Measurements from ENCODE around the gene FGG.
"Not testable (repeated sequence)": the region's sequence is repeated elsewhere in the genome, so short reads cannot be mapped to it uniquely, and the experiment has no call there.

FGG gene

DNA sequence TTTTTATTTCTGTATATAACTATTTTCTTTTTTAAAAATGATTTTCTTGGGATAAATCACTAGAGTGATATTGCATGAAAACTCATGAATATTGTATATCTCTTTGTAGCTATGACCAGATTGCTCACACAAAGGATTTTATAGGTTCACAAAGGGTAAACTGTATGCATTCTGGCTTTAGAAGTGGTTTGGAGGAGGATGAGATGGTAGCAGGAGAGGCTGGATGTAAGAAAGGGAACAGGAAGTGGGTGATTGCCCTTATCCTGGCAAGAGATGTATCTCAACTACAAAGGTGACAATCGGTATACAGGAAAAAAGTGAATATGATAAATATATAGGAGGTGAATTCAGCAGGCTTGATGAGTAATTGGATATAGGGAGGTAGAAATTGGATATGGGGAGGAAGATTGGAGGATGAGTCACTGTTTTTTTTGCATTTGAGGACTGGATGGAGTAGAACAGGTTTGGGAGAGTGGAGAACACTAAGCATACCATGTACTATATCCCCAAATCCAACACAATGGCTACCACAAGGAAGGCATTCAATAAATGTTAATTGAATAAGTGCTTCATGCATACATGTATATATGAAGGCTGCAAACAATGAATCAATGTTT is 9.9 kb downstream of the FGG start:
- H3K9me3 ChIP-seq, result no peaks in the 10 kb centered on the region
- DNase-seq, result no peak
- H3K27me3 ChIP-seq, result peaks cover 18% of the 10 kb centered on the region
- no peak overlapping the region for H3K4me3 ChIP-seq (ENCODE audit: low read depth, low read length)
- TF ChIP-seq, protein P1, sequence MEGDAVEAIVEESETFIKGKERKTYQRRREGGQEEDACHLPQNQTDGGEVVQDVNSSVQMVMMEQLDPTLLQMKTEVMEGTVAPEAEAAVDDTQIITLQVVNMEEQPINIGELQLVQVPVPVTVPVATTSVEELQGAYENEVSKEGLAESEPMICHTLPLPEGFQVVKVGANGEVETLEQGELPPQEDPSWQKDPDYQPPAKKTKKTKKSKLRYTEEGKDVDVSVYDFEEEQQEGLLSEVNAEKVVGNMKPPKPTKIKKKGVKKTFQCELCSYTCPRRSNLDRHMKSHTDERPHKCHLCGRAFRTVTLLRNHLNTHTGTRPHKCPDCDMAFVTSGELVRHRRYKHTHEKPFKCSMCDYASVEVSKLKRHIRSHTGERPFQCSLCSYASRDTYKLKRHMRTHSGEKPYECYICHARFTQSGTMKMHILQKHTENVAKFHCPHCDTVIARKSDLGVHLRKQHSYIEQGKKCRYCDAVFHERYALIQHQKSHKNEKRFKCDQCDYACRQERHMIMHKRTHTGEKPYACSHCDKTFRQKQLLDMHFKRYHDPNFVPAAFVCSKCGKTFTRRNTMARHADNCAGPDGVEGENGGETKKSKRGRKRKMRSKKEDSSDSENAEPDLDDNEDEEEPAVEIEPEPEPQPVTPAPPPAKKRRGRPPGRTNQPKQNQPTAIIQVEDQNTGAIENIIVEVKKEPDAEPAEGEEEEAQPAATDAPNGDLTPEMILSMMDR (IDR thresholded peaks at IDR 0.05; ENCODE audit: low read depth, low read length), result no peak
- no peaks in the 10 kb centered on the region for H3K36me3 ChIP-seq
- no peaks in the 10 kb centered on the region for H3K4me1 ChIP-seq

DNA sequence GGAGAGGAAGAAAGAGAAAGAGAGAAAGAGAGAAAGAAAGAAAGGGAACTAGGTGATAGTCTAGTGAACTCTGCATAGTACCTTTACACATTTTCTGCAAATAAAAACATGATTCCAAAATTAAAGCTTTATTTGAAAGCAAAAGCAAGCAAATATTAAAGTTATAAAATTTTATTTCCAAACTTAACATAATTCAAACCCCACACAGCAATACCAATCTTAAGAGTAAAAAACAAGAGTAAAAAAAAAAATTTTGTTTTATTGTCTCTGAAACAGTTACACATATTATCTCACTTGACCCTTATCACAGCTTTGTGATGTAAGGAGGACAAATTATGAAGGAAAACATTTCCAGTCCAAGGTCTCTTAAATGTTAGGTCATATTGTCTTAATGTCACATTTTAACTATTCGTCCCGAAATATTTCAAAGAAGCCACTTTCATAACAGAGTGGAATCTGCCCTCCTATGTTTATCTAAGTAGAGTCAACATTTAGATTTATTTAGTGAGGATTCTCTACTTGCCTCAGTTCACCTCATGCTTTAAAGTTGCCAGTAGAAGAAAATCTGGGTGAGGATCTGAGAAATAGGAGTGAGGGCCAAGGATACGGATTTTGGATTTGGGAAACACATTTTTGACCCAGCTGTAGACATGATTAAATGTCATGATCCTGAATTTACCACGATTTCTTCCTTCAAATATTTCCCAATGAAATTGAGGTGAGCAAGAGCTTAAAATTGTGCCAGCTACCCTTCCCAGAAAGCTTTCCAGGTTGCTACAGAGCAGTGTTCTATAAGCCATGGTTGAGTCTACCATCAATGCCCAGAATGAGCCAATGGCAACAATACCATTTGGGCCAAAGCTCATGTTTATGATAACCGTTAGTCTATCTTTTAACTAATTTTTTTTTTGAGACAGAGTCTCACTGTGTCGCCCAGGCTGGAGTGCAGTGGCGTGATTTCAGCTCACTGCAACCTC is 14.4 kb downstream of the FGG start:
- H3K4me1 ChIP-seq, result no peaks in the 10 kb centered on the region
- no peak for DNase-seq
- H3K4me3 ChIP-seq (ENCODE audit: low read depth, low read length), result no peak overlapping the region
- TF ChIP-seq, protein P1 (IDR thresholded peaks at IDR 0.05; ENCODE audit: low read depth, low read length), result no peak
- H3K27me3 ChIP-seq, result peaks cover 14% of the 10 kb centered on the region; the same call in 1 of the 2 replicates
- no peaks in the 10 kb centered on the region for H3K36me3 ChIP-seq
- H3K9me3 ChIP-seq, result no peaks in the 10 kb centered on the region

DNA sequence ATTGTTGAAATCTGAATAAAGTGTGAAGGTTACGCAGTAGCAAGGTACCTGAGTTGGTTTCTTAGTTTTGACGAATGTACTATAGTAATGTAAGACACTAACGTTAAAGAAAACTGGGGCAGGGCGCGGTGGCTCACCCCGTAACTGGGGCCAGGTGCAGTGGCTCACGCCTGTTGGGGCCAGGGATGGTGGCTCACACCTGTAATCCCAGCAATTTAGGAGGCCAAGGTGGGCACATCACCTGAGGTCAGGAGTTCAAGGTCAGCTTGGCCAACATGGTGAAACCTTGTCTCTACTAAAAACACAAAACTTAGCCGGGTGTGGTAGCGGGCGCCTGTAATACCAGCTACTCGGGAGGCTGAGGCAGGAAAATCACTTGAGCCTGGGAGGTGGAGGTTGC is 15.2 kb downstream of the FGG start:
- not testable (repeated sequence) for H3K9me3 ChIP-seq, H3K4me1 ChIP-seq

DNA sequence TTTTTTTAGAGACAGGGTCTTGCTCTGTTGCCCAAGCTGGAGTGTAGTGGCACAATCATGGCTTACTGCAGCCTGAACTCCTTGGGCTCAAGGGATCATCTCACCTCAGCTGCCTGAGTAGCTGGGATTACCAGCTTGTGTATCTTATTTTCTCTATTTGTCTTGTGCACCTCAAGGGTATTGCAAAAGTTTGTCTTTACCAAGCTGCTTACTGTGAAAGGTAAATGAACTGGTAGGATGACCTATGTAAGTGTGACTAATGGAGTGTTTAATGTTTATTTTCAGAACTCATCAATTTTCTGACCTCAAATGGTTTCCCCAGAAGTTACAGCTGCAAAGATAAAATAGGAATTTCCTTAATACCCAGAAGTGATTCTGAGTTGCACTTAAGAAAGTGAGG is 16.6 kb downstream of the FGG start:
- H3K36me3 ChIP-seq, result no peaks in the 10 kb centered on the region
- no peak overlapping the region for H3K4me3 ChIP-seq (ENCODE audit: low read depth, low read length)
- TF ChIP-seq, protein P1 (IDR thresholded peaks at IDR 0.05; ENCODE audit: low read depth, low read length), result no peak
- DNase-seq, result no peak
- H3K9me3 ChIP-seq, result no peaks in the 10 kb centered on the region
- H3K4me1 ChIP-seq, result no peaks in the 10 kb centered on the region
- peaks cover 10% of the 10 kb centered on the region; the same call in 1 of the 2 replicates for H3K27me3 ChIP-seq

More for the DNA sequence above, 15.2 kb downstream of the FGG start:
- not testable (repeated sequence) for H3K4me3 ChIP-seq (ENCODE audit: low read depth, low read length); DNase-seq; H3K36me3 ChIP-seq
- peaks cover 14% of the 10 kb centered on the region; the same call in 1 of the 2 replicates for H3K27me3 ChIP-seq

DNA sequence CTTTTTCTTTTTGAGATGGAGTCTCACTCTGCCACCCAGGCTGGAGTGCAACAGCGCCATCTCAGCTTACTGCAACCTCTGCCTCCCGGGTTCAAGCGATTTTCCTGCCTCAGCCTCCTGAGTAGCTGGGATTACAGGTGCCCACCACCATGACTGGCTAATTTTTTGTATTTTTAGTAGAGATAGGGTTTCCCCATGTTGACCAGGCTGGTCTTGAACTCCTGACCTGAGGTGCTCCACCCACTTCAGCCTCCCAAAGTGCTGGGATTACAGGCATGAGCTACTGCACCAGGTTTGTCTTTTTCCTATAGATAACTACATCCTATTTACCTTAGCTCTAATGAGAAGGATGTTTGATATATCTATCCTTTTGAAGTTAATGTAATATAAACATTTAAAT is 18.1 kb downstream of the FGG start:
- H3K4me3 ChIP-seq (ENCODE audit: low read depth, low read length); H3K36me3 ChIP-seq; H3K27me3 ChIP-seq; H3K9me3 ChIP-seq; H3K4me1 ChIP-seq; DNase-seq: not testable (repeated sequence)

DNA sequence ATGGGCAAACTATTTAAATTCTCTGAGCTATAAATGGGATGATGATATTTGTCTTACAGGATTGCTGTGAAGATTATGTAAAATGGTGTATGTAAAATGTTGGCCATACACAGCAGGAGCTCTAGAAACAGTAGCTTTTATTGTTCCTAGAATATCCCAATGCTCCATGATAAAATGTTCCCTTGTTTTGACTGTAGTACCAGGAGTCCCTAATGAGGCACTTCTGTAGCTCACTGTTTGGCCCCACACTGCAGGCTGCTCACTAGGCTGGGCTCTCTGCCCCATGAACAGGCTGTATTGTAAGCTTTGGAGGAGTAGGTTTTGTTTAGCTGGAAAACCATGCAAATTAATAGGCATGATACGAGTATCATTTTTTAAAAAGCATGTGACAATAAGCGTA is 18.6 kb downstream of the FGG start:
- DNase-seq, result no peak
- H3K4me1 ChIP-seq, result no peaks in the 10 kb centered on the region
- H3K36me3 ChIP-seq, result no peaks in the 10 kb centered on the region
- H3K27me3 ChIP-seq, result peaks cover 6% of the 10 kb centered on the region
- no peak overlapping the region for H3K4me3 ChIP-seq (ENCODE audit: low read depth, low read length)
- TF ChIP-seq, protein P1 (IDR thresholded peaks at IDR 0.05; ENCODE audit: low read depth, low read length), result no peak
- no peaks in the 10 kb centered on the region for H3K9me3 ChIP-seq

DNA sequence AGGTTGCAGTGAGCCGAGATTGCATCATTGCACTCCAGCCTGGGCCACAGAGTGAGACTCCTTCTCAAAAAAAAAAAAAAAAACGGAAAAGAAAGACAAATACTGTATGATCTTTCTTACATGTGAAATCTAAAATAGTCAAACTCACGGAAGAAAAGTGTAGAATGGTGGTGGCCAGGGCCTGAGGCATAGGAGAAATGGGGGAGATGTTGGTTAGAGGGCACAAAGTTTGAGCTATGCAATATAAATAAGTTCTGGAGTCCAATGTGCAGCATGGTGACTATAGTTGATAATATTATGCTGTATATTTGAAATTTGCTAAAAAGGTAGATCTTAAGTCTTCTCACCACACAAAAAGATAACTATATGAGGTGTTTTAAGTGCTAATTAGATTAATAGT is 20.6 kb downstream of the FGG start:
- peaks cover 16% of the 10 kb centered on the region for H3K27me3 ChIP-seq
- no peaks in the 10 kb centered on the region for H3K36me3 ChIP-seq
- H3K4me1 ChIP-seq, result no peaks in the 10 kb centered on the region
- DNase-seq, result no peak
- TF ChIP-seq, protein P1 (IDR thresholded peaks at IDR 0.05; ENCODE audit: low read depth, low read length), result no peak
- no peaks in the 10 kb centered on the region for H3K9me3 ChIP-seq
- no peak overlapping the region for H3K4me3 ChIP-seq (ENCODE audit: low read depth, low read length)

All from BE2C (cell line).